MG63 (cell line): Measurements from ENCODE around the gene PNKP. TPM values are rescaled to one million over a fixed set of nuclear protein-coding genes. Genes with fewer than 3 reads are reported as not detected.
"Not testable (repeated sequence)": the region's sequence is repeated elsewhere in the genome, so short reads cannot be mapped to it uniquely, and the experiment has no call there.

Experiments
- DNase-seq: peaks from one replicate; pipeline ENCODE4 v3.0.0-alpha.2; 2020
- H3K27me3 ChIP-seq: fragments of 250-450 bp; sonication (Bioruptor Pico); 2 replicates; pipeline ENCODE4 v1.5.1; 2020; ENCODE audit warnings: mild to moderate bottlenecking, moderate library complexity
- H3K36me3 ChIP-seq: fragments of 250-450 bp; sonication (Bioruptor Pico); 2 replicates; pipeline ENCODE4 v1.5.1; 2020; ENCODE audit warnings: mild to moderate bottlenecking, moderate library complexity
- H3K4me3 ChIP-seq: fragments of 250-450 bp; sonication (Bioruptor Pico); 2 replicates; pipeline ENCODE4 v1.5.1; 2020; ENCODE audit warnings: mild to moderate bottlenecking, moderate library complexity
- H3K9me3 ChIP-seq: fragments of 250-450 bp; sonication (Bioruptor Pico); 2 replicates; pipeline ENCODE4 v1.5.1; 2020; ENCODE audit warnings: mild to moderate bottlenecking, moderate library complexity
- total RNA-seq: library from RNA; depleted of rRNA; stranded (reverse); fragments of >200 nt; shearing (Covaris generic); gene quantifications from 2 replicates; pipeline ENCODE4 v1.2.3, GENCODE V29; 2014; ENCODE audit warnings: low replicate concordance; rRNA removed

Gene PNKP
- total RNA-seq, 1 experiment from 2014 or later, result 46.4 TPM

DNA sequence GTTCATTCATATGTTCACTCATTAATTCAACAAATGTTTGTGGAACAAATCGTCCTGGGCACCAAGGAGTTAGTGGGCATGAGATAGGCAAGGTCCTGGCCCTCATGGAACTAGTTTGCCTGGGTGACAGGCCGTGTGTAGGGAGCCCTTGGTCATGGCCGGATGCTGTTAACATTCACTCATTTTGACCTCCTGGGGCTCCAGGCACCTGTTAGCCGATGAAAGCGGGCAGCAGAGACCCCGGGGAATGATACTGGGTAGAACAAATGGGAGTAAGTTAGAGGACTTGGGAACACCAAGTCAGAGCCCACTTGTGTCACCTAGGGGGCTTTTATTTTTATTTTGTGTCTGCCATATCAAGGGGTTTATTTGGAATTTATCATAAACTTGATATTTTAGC, 42.7 kb downstream of the PNKP start:
- no peak overlapping the region for H3K4me3 ChIP-seq
- no peak for DNase-seq
- no peaks in the 10 kb centered on the region for H3K9me3 ChIP-seq
- H3K36me3 ChIP-seq, result peaks cover 37% of the 10 kb centered on the region
- H3K27me3 ChIP-seq, result no peaks in the 10 kb centered on the region

DNA sequence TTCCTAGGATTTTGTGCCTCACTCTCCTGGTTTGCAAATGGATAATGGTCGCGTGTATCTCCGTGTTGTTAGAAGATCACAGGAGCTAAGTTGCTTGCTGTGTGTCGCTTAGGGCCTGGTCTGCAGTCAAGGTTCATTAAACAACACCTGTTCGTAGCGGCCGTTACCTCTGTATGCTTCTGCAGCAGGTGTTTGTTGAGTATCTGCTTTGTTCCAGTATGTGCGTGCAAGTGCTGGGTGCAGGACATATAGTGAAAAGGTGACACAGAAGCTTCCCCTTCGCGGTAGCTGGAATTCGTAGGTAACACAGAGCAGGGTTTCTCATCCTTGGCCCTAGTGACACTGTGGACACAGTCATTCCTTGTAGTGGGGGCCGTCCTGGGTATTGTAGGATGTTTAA, 43.9 kb downstream of the PNKP start:
- H3K4me3 ChIP-seq, result no peak overlapping the region

DNA sequence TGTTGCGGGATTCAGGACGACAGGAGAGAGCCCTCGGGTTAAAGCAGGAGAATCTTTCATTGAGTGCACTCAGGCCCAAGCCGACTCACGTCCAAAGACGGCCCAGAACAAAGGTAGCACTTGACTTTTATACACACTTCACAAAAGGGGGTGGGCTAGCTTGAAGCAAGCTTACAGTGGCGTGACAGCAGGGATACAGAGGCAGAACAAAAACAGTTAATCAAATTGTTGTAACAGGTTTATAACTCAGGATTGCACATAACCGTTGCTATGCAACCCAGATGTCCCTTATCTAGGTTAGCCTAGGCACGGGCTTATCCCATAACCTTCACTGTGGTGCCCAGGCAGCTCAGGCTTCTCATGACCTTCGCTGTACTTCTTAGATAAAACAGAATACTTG, 47.3 kb downstream of the PNKP start:
- DNase-seq, result no peak
- H3K9me3 ChIP-seq, result no peaks in the 10 kb centered on the region
- H3K27me3 ChIP-seq, result no peaks in the 10 kb centered on the region
- H3K36me3 ChIP-seq, result peaks cover 31% of the 10 kb centered on the region
- H3K4me3 ChIP-seq, result no peak overlapping the region

More for the DNA sequence above, 43.9 kb downstream of the PNKP start:
- Histone ChIP-seq H3K27me3 (no peaks in the 10 kb centered on the region), H3K9me3 (no peaks in the 10 kb centered on the region), H3K36me3 (peaks cover 36% of the 10 kb centered on the region)
- no peak for DNase-seq

DNA sequence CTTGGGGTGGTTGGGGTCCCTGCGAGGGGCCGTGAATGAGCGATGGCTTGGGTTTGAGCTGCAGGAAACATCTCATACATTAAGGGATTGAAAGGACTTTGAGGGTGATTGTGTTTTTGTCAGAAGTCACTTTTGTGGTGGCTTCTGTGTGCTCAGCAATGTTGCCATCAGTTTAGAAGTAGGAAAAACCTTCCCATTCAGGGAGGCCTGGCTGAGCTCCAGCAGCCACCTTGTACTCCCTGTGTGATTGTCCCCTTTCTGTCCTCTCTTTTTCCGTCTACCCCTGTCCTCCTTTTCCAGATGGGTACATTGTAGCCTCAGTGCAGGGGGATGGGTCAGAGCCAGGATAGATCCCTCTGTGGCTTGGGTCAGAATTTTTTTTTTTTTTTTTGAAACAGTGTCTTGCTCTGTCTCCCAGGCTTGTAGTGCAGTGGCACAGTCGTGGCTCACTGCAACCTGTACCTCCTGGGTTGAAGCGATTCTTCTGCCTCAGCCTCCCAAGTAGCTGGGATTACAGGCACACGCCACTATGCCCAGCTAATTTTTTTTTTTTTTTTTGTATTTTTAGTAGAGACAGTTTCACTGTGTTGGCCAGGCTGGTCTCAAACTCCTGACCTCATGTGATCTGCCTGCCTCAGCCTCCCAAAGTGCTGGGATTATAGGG, 47.8 kb downstream of the PNKP start:
- H3K36me3 ChIP-seq, result peaks cover 28% of the 10 kb centered on the region
- DNase-seq, H3K27me3 ChIP-seq, H3K9me3 ChIP-seq: not testable (repeated sequence)
- H3K4me3 ChIP-seq, result peak overlapping the region; percentile 93

DNA sequence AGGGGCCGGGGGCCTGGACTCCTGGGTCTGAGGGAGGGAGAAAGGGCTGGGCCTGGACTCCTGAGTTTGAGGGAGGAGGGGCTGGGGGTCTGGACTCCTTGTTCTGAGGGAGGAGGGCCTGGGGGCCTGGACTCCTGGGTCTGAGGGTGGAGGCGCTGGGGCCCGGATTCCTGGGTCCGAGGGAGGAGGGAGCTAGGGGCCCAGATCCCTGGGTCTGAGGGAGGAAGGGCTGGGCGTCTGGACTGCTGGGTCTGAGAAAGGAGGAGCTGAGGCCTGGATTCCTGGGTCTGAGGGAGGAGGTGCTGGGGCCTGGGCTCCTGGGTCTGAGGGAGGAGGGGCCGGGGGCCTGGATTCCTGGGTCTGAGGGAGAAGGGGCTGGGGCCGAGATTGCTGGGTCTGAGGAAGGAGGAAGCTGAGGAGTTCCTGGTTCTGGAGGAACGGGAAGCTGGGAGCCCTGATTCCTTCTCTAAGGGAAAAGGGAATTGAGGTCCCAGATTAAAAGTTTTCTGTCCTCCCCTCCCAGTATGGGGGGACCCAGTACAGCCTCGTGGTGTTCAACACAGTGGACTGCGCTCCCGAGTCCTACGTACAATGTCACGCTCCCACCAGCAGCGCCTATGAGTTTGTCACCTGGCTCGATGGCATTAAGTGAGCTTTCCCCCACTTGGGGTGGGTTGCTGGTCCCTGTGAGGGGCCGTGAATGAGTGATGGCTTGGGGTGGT, 48.6 kb downstream of the PNKP start:
- no peaks in the 10 kb centered on the region for H3K9me3 ChIP-seq
- DNase-seq, result no peak
- H3K27me3 ChIP-seq, result no peaks in the 10 kb centered on the region
- H3K4me3 ChIP-seq, result peak overlapping the region; percentile 93
- peaks cover 24% of the 10 kb centered on the region for H3K36me3 ChIP-seq

DNA sequence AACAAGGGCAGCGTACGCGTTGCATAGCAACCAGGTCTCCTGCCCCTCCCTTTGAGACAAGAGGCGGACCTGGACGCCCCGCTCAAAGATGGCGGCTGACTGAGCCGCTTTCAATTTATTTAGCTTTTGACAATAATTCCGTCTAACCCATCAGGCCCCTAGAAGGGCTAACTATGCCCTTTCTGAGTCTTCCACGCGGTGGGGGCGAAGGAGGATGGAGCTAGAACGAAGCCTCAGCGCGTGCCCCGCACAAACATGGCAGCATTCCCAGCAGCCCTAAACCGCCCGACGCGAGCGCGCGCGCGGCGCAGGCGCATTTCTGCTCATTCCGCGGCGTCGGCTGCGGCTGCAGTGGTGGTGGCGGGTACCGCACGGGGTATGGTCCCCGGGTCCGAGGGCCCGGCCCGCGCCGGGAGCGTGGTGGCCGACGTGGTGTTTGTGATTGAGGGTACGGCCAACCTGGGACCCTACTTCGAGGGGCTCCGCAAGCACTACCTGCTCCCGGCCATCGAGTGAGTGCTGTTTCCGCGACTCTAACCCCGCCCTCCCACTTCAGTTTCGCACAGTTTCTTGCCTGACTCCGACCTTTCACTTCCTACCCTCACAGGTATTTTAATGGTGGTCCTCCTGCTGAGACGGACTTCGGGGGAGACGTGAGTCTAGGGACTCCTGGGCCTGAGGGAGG, 49.3 kb downstream of the PNKP start, which contains the start of gene MED25:
TSS of gene MED25 (plus strand) at position 326 of the 685 bp plus-strand sequence. CDS start at position 379, 53 bp downstream.
- H3K36me3 ChIP-seq, result peaks cover 17% of the 10 kb centered on the region
- peak within 1 kb of the TSS; percentile 93 for H3K4me3 ChIP-seq
- no peaks in the 10 kb centered on the region for H3K27me3 ChIP-seq
- no peaks in the 10 kb centered on the region for H3K9me3 ChIP-seq
- peak; percentile 84 for DNase-seq

DNA sequence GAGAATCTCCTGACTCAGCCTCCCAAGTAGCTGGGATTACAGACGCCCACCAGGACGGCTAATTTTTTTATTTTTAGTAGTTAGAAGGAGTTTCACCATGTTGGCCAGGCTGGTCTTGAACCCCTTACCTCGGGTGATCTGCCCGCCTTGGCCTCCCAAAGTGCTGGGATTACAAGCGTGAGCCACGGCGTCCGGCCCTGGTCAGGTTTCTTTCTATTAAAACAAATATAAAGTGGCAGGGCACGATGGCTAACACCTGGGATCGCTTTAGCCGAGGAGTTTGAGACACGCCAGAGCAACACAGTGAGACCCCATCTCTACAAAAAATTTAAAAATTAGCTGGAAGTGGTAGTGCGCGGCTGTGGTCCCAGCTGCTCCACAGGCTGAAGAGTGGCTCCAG, 50.8 kb downstream of the PNKP start:
- DNase-seq, result no peak
- peaks cover 13% of the 10 kb centered on the region for H3K36me3 ChIP-seq
- peak overlapping the region; percentile 93 for H3K4me3 ChIP-seq
- no peaks in the 10 kb centered on the region for H3K9me3 ChIP-seq
- no peaks in the 10 kb centered on the region for H3K27me3 ChIP-seq

DNA sequence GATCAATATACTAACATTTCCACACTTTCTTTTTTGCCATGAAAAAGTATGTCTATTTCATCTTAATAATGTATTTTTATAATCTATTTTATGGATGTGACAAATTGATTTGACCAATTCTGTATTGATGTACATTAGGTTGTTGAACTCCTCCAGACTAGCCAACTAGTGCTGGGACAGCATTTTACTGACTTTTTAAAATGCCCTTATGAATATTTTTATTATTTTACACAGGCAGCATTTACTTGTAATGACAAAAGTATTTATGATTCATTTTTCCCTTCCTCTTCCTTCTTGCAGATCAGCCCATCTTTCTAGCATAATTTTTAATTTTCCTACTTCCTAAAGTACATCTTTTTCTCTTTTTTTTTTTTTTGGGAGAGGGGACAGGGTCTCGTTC, 53.4 kb downstream of the PNKP start:
- no peak for DNase-seq
- Histone ChIP-seq H3K36me3 (no peaks in the 10 kb centered on the region), H3K4me3 (peak overlapping the region; percentile 56), H3K27me3 (no peaks in the 10 kb centered on the region), H3K9me3 (no peaks in the 10 kb centered on the region)

DNA sequence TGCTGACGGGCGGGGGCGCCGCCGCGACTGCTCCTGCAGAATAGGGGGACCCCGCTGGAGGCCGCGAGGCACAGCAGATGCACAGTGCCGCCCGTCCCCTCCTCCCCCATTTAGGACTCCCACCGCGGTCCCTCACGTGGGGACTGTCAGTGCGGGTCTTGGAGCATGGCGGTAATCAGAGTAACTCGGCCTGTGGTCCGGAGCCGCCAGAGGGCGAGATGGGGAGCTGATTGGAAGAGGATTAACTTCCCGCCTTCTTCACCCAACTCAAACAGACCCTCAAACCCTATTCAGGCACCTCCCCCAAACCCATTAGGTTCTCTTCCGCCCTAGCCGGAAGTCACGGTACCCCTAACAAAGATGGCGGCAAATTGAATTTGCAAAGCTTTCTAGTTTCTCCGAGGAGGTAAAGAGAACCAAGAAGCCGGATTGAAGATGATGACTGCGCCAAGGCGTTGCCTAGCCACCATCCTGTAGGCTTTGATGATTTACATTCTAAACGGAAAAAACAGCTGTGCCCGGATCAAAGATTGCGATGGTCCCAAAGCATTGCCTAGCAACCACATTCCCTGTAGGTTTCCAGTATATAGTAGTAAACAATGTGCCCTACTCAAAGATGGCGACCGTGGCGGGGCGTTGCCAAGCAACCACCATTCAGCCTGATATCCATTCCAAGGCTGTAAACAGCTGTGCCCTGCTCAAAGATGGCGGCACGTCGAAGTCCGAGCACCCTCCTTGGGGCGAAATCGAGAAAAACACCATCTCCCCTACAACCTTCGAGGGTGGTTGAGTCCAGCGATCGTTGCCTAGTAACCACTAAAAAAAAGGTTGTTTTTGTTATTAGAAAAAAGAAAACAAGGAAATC, 54.1 kb downstream of the PNKP start, which contains the start of gene FUZ:
TSS of gene FUZ (minus strand) at position 296 of the 865 bp plus-strand sequence. CDS start at position 110, 186 bp downstream.
- H3K4me3 ChIP-seq, result peak within 1 kb of the TSS; percentile 56
- DNase-seq, result peak; percentile 94
- H3K9me3 ChIP-seq, result no peaks in the 10 kb centered on the region
- 0 out of 2 replicates have a peak, but pooled peaks cover 4% of the 10 kb centered on the region for H3K36me3 ChIP-seq
- no peaks in the 10 kb centered on the region for H3K27me3 ChIP-seq

DNA sequence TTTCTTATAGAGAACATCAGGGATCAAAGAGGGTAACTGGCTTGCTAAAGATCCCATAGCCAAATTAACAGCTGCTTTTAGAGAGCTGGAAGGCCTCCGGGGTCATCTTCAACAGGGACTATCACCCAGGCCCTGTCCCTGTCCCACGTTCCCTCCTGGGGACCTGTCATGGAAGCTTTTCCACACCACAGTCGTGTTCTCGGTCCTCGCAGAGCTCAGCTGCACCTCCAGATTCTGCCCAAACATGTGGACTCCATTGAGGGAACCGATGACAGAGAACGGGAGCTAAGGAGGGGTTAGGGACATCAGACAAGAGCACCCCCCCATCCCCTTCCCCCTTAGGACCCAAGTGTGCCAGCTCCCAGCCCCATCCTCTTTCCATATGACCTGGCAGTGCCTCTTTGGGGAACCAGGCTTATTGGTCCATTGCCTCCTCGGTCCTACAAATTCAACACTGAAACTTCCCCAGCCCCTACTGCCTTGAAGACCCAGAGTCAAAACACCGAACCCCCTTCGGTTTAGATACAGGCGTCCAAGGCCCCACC, 54.9 kb downstream of the PNKP start:
- peaks cover 11% of the 10 kb centered on the region; the same call in 1 of the 2 replicates for H3K36me3 ChIP-seq
- peak overlapping the region; percentile 56 for H3K4me3 ChIP-seq
- DNase-seq, result no peak
- no peaks in the 10 kb centered on the region for H3K9me3 ChIP-seq
- H3K27me3 ChIP-seq, result no peaks in the 10 kb centered on the region

DNA sequence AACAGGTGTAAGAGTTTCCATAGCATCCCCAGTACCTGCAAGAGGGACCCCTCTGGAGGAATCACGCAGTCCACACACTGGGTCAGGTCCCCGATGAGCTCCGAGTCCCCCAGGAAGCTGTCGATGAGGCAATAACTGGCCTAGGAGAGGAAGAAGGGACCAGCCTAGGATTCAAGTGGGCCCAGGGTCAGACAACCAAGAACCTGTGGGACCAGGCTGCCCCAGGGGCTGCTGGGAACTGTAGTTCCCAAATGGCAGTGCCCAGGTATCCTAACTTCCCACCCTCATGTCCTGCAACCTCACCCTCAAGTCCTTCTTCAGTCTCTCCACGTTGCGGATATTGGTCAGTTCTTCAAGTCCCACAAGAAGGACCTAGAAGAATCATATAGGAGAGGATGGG, 56.0 kb downstream of the PNKP start:
- DNase-seq, result no peak
- no peaks in the 10 kb centered on the region for H3K9me3 ChIP-seq
- H3K36me3 ChIP-seq, result peaks cover 16% of the 10 kb centered on the region; the same call in 1 of the 2 replicates
- no peaks in the 10 kb centered on the region for H3K27me3 ChIP-seq
- H3K4me3 ChIP-seq, result no peak overlapping the region

Other genes starting within 250 kb of the PNKP start
- 66.4 and 72.7 TPM in 2 replicates for gene RRAS, start 227.4 kb downstream of the PNKP start, total RNA-seq
- gene SCAF1, start 225.4 kb downstream of the PNKP start, total RNA-seq, result 13.4 and 22.7 TPM in 2 replicates
- gene IRF3, start 201.7 kb downstream of the PNKP start, total RNA-seq, result 64.1 and 104 TPM in 2 replicates
- gene BCL2L12, start 201.6 kb downstream of the PNKP start, total RNA-seq, result 3.0 TPM in 1 of 2 replicates, not detected in the other
- 705 and 777 TPM in 2 replicates for gene PRMT1, start 190.3 kb downstream of the PNKP start, total RNA-seq
- 0.33 and 1.4 TPM in 2 replicates for gene ADM5, start 178.0 kb downstream of the PNKP start, total RNA-seq
- gene CPT1C, start 176.5 kb downstream of the PNKP start, total RNA-seq, result not detected in 2 replicates
- not detected in 2 replicates for gene TSKS, start 104.3 kb downstream of the PNKP start, total RNA-seq
- 83.8 and 115 TPM in 2 replicates for gene AP2A1, start 100.6 kb downstream of the PNKP start, total RNA-seq
- gene FUZ, start 54.3 kb downstream of the PNKP start, total RNA-seq, result 8.2 and 31.4 TPM in 2 replicates
- gene MED25, start 49.3 kb downstream of the PNKP start, total RNA-seq, result 27.6 and 45.1 TPM in 2 replicates
- 45.1 and 96.1 TPM in 2 replicates for gene PTOV1, start 16.4 kb downstream of the PNKP start, total RNA-seq
- 12.1 and 16.5 TPM in 2 replicates for gene AKT1S1, start 9.8 kb upstream of the PNKP start, total RNA-seq
- 5.2 and 11.5 TPM in 2 replicates for gene TBC1D17, start 10.1 kb upstream of the PNKP start, total RNA-seq
- 3.6 TPM in 1 of 2 replicates, not detected in the other for gene IL4I1, start 29.3 kb upstream of the PNKP start, total RNA-seq
- 4.2 and 19.0 TPM in 2 replicates for gene ATF5, start 61.6 kb upstream of the PNKP start, total RNA-seq
- gene NUP62, start 61.9 kb upstream of the PNKP start, total RNA-seq, result 76.0 and 81.5 TPM in 2 replicates
- not detected in 2 replicates for gene SIGLEC11, start 93.6 kb upstream of the PNKP start, total RNA-seq
- 14.3 and 41.0 TPM in 2 replicates for gene VRK3, start 157.8 kb upstream of the PNKP start, total RNA-seq
- gene ZNF473, start 158.4 kb upstream of the PNKP start, total RNA-seq, result 11.4 and 12.0 TPM in 2 replicates